Aorta (tissue), 5 donors: ENCODE data around the gene SOX18. TPM values are rescaled to one million over a fixed set of nuclear protein-coding genes. Genes with fewer than 3 reads are reported as not detected.

Experiments
- ATAC-seq: fragments of 200-7000 bp; cut with Tn5 transposase; one replicate; pipeline ENCODE4 v1.9.1; 2022; ENCODE audit warnings: moderate library complexity; ENCODE audit not compliant: low FRiP score
- DNase-seq, 2 donors: peaks; one replicate each; pipeline ENCODE4 v3.0.0-alpha.2; 2020
- H3K27ac ChIP-seq, 2 donors: one replicate each; pipeline ENCODE4 v1.5.1; 2013; ENCODE audit warnings: low read length in 2 of 2, mild to moderate bottlenecking in 2 of 2, moderate library complexity in 2 of 2, control low read depth in 1 of 2, inconsistent platforms in 1 of 2, low read depth in 1 of 2
- H3K27me3 ChIP-seq, 2 donors: one replicate each; pipeline ENCODE4 v1.6.1; 2013; ENCODE audit warnings: control low read depth in 1 of 2, low read length in 1 of 2, mild to moderate bottlenecking in 1 of 2, moderate library complexity in 1 of 2; ENCODE audit not compliant: insufficient read depth in 2 of 2, control insufficient read depth in 1 of 2
- H3K36me3 ChIP-seq, 2 donors: one replicate each; pipeline ENCODE4 v1.6.1; 2013; ENCODE audit warnings: control low read depth in 1 of 2, low read length in 1 of 2, mild to moderate bottlenecking in 1 of 2; ENCODE audit not compliant: insufficient read depth in 2 of 2, control insufficient read depth in 1 of 2
- H3K4me1 ChIP-seq, 2 donors: one replicate each; pipeline ENCODE4 v1.6.1; 2013; ENCODE audit warnings: low read length in 2 of 2, control low read depth in 1 of 2, mild to moderate bottlenecking in 1 of 2, moderate library complexity in 1 of 2; ENCODE audit not compliant: insufficient read depth in 2 of 2, control insufficient read depth in 1 of 2
- H3K4me3 ChIP-seq, 2 donors: one replicate each; pipeline ENCODE4 v1.5.1; 2013; ENCODE audit warnings: low read length in 2 of 2, control low read depth in 1 of 2, mild to moderate bottlenecking in 1 of 2
- H3K9me3 ChIP-seq: one replicate; pipeline ENCODE4 v1.6.1; 2013; ENCODE audit warnings: mild to moderate bottlenecking, low read length; ENCODE audit not compliant: control insufficient read depth
- WGBS, 2 donors: extraction: QIAGEN DNeasy Blood & Tissue Kit; methylation state at CpG; one replicate each; pipeline ENCODE4 v1.1.7; 2013; 5-methylcytosine and 5-hydroxymethylcytosine counted together
- intact Hi-C, 2 donors: fragments of 100-400 bp; cut with DNase I; formaldehyde crosslinking; loops; one replicate each; pipeline versions ENCODE4 v1.14.2 to v1.15.0; 2022
- polyA plus RNA-seq, 2 donors: library from polyadenylated mRNA; stranded (reverse); fragments of 200-250 nt; gene quantifications; one replicate each; pipeline ENCODE4 v1.2.3, GENCODE V29; 2013
- total RNA-seq, 2 donors: library from RNA; stranded (reverse); fragmentation: NEBNext Ultra II Directional; extraction: Animal tissue kit (Norgen Biotek cat#: 25700); gene quantifications; one replicate each; pipeline ENCODE4 v1.2.1, GENCODE V29; 2021
- donor health status: healthy with polysubstance abuse.
- donor health status: Bipolar disorder and iron deficiency.
- donor health status: DM: no; HTN: no; CAD: no.
- donor health status: DM: no; HTN: no; CAD: no.
- donor health status: DM: yes; HTN: yes; CAD: no.

SOX18 gene
- total and polyA plus RNA-seq, 4 donors: 1.3 to 186 (median 22.9) TPM

DNA sequence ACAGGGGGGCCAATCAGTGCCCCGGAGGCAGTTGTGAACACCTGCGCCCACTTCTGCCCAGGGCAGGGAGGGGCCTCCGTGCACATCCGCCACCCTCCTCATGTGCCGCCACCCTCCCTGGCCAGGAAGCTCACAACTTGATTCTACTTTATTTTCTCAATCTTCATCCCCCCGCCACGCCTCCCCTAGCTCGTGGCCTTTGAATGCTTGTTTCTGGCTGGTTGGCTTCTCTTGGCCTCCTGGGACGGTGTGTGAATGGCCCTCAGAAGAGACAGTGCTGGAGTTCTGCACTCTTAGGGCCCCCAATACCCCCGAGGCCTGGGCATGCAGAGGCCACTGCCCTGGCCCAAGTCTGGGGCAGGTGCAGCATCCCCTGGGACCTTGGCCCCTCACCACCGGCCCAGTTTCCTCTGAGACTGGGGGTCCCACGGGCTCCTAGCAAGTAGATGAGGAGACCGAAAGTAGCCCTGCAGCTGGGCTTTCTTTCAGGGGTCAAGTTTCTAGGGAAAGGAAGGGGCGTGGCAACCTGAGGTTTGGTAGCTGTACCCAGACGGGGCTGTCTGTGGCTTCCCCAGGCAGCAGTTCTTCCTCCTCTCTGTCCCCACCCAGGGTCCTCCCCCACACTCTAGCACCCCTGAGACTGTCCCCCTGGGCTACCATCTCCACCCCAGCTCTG, 28.6 kb upstream of the SOX18 start:
- no peaks in the 10 kb centered on the region for H3K27me3 ChIP-seq
- intact Hi-C loops: no loop called here
- no peaks in the 10 kb centered on the region for H3K9me3 ChIP-seq
- no peak overlapping the region for H3K4me3 ChIP-seq
- no peaks in the 10 kb centered on the region for H3K4me1 ChIP-seq
- ATAC-seq: no peak
- no peak overlapping the region for H3K27ac ChIP-seq
- 67 to 74% methylated on average over 15 of the region's 15 CpGs for WGBS, 2 donors
- DNase-seq: no peak
- no peaks in the 10 kb centered on the region for H3K36me3 ChIP-seq

DNA sequence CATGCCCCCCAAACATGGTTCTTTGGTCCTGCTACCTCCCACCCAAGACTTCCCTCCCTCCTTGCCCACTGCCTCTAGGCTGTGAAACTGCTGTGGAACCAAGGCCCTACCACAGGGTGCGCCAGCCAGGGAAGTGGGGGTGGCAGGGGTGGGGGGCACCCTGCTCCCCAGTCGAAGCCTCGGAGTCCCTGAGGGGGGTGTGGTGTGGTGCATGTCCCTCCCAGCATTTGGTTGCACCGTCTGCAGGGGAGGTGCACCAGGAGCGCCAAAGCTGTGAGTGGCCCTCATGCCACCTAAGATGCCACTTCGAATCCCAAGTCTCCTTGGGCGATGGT, 28.1 kb upstream of the SOX18 start:
- no peak for DNase-seq
- no peak for ATAC-seq
- WGBS, 2 donors: 84 to 86% methylated on average over 7 of the region's 7 CpGs
- Histone ChIP-seq H3K9me3 (no peaks in the 10 kb centered on the region), H3K27ac (no peak overlapping the region), H3K4me3 (no peak overlapping the region), H3K4me1 (no peaks in the 10 kb centered on the region), H3K27me3 (no peaks in the 10 kb centered on the region), H3K36me3 (no peaks in the 10 kb centered on the region)
- intact Hi-C loops: no loop called here

DNA sequence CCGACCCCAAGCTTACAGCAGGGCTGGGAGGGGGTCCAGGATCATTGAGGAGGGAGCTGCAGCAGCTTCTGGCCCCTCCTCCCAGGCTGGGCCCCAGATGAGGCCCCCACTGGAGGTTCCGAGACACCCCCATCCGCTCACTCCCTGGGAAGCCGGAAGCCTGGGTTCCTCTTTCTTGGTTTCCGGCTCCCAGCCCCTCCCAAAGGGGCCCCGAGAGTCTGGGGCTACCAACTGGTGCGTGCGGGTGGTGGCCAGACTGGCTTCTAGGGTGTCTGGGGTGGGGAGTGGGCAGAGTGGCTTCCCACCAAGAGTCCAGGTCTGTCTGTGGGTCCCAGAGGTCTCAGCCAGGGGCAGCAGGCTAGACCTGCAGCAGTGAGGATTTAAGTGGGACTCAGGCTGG, 27.7 kb upstream of the SOX18 start:
- ATAC-seq: no peak
- WGBS, 2 donors: 91 to 93% methylated on average over 8 of the region's 8 CpGs

DNA sequence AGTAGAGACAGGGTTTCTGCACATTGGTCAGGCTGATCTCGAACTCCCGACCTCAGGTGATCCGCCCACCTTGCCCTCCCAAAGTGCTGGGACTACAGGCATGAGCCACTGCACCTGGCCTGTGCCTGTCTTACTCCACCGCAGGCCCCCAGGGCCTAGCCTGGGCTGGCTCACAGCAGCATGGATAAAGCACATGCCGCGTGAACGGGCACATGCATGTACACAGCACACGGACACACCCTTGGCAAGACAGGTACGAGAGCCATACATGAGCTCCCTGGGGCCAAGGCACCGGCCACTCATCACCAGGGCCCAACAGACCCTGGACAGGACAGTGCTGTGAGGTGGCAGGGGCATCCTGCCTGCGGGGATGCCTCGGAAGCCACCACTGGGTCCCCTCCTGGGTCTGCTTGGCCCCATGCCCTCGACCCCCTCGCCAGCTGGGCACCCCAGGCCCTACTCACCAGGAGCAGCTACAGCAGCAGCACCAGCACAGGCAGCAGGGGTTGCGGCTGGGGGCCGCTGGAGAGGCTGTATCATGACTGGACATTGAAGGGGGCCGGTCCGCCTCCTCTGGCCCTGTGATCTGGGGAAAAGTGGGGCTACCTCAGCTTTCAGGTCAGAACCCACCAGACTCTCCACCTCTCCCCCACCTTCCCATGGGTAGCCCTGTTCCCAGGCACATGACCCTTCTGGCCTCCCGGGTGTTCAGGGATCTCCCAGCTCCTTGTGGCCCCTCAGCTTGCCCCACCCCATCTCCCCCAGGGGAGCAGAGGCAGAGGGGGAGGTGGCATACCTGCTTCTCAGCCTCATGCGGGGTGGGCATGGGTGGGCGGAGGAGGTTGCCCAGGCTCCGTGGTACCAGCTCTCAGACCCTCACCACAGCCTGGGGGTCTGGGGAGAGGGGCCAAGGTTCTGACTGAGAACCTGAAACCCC, 26.9 kb upstream of the SOX18 start:
- no peaks in the 10 kb centered on the region for H3K4me1 ChIP-seq
- H3K36me3 ChIP-seq: no peaks in the 10 kb centered on the region
- no peak overlapping the region for H3K27ac ChIP-seq
- DNase-seq (no peak), ATAC-seq (no peak)
- no peaks in the 10 kb centered on the region for H3K27me3 ChIP-seq
- no peak overlapping the region for H3K4me3 ChIP-seq
- 94 to 95% methylated on average over 16 to 22 of the region's 22 CpGs for WGBS, 2 donors
- H3K9me3 ChIP-seq: no peaks in the 10 kb centered on the region
- intact Hi-C loops: no loop called here

More for the DNA sequence above, 27.7 kb upstream of the SOX18 start:
- Histone ChIP-seq H3K27me3 (no peaks in the 10 kb centered on the region), H3K9me3 (no peaks in the 10 kb centered on the region), H3K4me1 (no peaks in the 10 kb centered on the region), H3K4me3 (no peak overlapping the region), H3K36me3 (no peaks in the 10 kb centered on the region), H3K27ac (no peak overlapping the region)
- intact Hi-C loops: no loop called here
- DNase-seq: no peak

DNA sequence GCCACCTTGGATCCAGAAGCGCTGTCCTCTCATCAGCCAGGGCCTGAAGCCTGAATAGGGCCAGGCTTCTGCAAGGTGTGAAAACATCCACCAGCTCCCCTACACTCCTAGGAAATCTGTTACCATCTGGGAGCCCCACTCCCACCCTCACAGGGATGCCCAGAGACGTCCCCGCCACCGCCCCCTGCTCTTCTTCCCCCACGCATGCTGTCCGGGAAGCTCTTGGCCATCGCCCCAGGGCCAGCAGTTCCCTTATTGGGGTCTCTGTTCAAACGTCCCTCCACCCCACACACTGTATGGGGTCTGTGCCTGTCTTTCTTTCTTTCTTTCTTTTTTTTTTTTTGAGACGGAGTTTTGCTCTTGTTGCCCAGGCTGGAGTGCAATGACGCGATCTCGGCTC, 26.1 kb upstream of the SOX18 start:
- ATAC-seq (no peak), DNase-seq (no peak)
- no peaks in the 10 kb centered on the region for H3K9me3 ChIP-seq
- 91 to 92% methylated on average over 12 of the region's 12 CpGs for WGBS, 2 donors
- no peaks in the 10 kb centered on the region for H3K27me3 ChIP-seq
- H3K27ac ChIP-seq: no peak overlapping the region
- H3K4me3 ChIP-seq: no peak overlapping the region
- intact Hi-C loops: no loop called here
- H3K4me1 ChIP-seq: no peaks in the 10 kb centered on the region
- no peaks in the 10 kb centered on the region for H3K36me3 ChIP-seq

DNA sequence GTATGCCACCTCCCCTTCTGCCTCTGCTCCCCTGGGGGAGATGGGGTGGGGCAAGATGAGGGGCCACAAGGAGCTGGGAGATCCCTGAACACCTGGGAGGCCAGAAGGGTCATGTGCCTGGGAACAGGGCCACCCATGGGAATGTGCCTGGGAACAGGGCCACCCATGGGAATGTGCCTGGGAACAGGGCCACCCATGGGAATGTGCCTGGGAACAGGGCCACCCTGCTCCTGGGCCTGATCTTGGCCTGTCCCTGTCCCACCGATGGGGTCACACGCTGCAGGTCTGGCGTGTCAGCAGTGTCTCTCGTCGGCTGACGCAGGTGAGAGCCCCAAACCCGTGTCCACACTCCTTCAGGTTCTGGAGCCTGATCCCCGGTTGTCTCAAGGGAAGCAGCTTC, 25.5 kb upstream of the SOX18 start:
- WGBS, 2 donors: 50 to 75% methylated on average over 7 to 8 of the region's 8 CpGs

DNA sequence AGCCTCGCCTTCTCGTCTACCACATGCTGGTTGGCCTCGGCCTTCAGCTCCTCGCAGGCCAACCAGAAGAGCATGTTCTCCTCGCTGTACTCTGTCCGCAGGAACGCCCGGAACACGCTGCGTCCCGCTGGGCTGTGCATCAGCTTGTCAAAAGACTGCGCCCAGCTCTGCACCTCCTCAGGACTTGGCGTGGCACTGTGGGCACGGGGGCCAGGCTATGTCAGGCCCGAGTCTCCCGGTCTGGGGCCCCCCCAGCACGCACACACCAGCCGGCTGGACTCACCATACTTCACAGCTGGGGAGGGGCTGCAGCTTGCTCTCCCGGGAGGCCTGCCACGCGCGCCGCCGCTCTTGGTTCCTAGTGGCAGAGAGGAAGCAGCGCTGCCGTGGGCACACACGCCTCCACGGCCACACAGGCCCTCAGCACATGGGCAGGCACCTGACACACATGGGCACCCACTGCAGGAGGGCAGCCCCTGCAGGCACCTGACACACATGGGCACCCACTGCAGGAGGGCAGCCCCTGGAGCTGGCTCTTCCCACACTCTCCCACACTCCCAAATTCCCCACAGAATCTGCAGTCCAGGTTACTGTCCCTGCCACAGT, 24.8 kb upstream of the SOX18 start:
- intact Hi-C loops: no loop called here
- WGBS, 2 donors: 89 to 90% methylated on average over 28 of the region's 28 CpGs
- DNase-seq: no peak
- no peaks in the 10 kb centered on the region for H3K9me3 ChIP-seq
- H3K27me3 ChIP-seq: no peaks in the 10 kb centered on the region
- H3K4me3 ChIP-seq: no peak overlapping the region
- H3K4me1 ChIP-seq: no peaks in the 10 kb centered on the region
- no peak overlapping the region for H3K27ac ChIP-seq
- H3K36me3 ChIP-seq: no peaks in the 10 kb centered on the region
- ATAC-seq: peak; percentile 1

More for the DNA sequence above, 25.5 kb upstream of the SOX18 start:
- H3K9me3 ChIP-seq: no peaks in the 10 kb centered on the region
- no peaks in the 10 kb centered on the region for H3K4me1 ChIP-seq
- no peak for ATAC-seq
- H3K27ac ChIP-seq: no peak overlapping the region
- no peaks in the 10 kb centered on the region for H3K27me3 ChIP-seq
- intact Hi-C loops: no loop called here
- no peak for DNase-seq
- H3K36me3 ChIP-seq: no peaks in the 10 kb centered on the region
- H3K4me3 ChIP-seq: no peak overlapping the region

DNA sequence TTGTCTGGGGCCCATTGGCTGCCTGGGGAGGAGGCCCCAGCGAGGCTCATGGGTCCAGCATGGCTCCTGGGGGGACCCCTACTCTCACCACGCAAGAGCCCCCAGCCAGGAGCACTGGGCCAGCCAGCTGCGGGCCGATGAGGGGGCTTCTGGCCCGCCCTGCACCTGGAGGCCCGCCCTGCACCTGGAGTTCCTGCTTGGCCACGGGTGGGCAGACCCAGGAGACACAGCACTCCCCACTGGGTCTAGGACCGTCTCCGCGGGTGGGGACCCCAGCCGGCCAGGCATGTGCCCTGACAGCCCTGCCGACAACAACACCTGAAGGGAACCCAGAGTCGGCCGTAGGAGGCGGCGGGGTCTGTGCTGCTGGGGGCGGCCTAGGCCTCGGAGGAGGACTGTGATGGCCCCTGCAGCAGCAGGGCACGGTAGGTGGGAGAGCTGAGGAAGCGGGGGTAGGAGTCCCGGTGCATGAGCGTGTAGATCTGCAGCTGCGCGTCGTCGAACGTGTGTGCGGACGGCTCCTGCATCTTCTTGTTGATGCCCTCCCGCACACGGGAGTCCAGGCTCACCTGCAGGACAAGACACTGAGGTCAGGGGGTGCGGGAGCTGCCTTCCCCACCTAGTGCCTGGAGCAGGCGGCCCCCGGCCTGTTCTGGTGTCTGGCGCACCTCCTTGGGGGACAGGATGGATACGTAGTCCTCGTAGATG, 24.2 kb upstream of the SOX18 start:
- intact Hi-C loops: no loop called here
- no peak for ATAC-seq
- WGBS, 2 donors: 91 to 92% methylated on average over 35 to 37 of the region's 37 CpGs
- Histone ChIP-seq H3K4me1 (no peaks in the 10 kb centered on the region), H3K27me3 (no peaks in the 10 kb centered on the region), H3K27ac (no peak overlapping the region), H3K9me3 (no peaks in the 10 kb centered on the region), H3K4me3 (no peak overlapping the region), H3K36me3 (no peaks in the 10 kb centered on the region)
- no peak for DNase-seq
